A549 (cell line): ENCODE results near the gene UBE3C.

Experiments
- CBX8 ChIP-seq: fragments of 200-600 bp; sonication (generic); IDR thresholded peaks from 2 replicates; pipeline ENCODE4 v1.6.1; 2016
- CTCF ChIP-seq: fragments of >200 bp; sonication (Bioruptor Twin); formaldehyde crosslinking; IDR thresholded peaks from 3 replicates; pipeline ENCODE4 v1.5.1; 2016
- EP300 ChIP-seq, 2 experiments: fragments of >200 bp; sonication (Bioruptor Twin); formaldehyde crosslinking; IDR thresholded peaks; 2 replicates in 1 of 2; 3 replicates in 1 of 2; pipeline ENCODE4 v1.6.1; 2016 to 2017
- NFE2L2 ChIP-seq: fragments of 150-350 bp; conservative IDR thresholded peaks from 2 replicates; pipeline ENCODE4 v1.6.1; 2014; ENCODE audit warnings: low read length
- POLR2A ChIP-seq: IDR thresholded peaks from 2 replicates; pipeline ENCODE4 v1.6.1; 2012; ENCODE audit warnings: mild to moderate bottlenecking, low read length
- RNF2 ChIP-seq: fragments of 200-600 bp; sonication (generic); IDR thresholded peaks from 2 replicates; pipeline ENCODE4 v1.6.1; 2016; ENCODE audit warnings: low read depth, mild to moderate bottlenecking, antibody characterized with exemption, moderate library complexity, borderline replicate concordance
- TF ChIP-seq, protein P1 (sequence below): IDR thresholded peaks from 2 replicates; pipeline ENCODE4 v1.6.1; 2012

DNA sequence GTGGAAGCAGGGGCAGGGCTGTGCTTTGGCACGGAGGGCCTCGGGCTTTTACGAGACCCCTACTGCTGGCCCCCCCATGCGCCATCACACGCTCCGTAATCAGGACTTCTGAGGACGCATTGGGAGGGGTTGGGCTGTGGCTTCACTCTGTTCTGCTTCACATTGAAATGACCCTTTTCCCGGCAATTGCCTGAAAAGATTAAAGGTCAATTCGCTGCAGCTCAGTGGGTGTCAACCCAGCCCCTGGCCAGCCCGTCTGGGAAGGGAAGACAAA is 41.7 kb upstream of the UBE3C start:
- TF ChIP-seq CTCF (no peak), CBX8 (no peak), POLR2A (no peak), NFE2L2 (no peak), EP300 (IDR thresholded peaks at IDR 0.05) (no peak), RNF2 (no peak)
- TF ChIP-seq, protein P1, sequence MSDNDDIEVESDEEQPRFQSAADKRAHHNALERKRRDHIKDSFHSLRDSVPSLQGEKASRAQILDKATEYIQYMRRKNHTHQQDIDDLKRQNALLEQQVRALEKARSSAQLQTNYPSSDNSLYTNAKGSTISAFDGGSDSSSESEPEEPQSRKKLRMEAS: no peak
